ENCODE results near the gene TDRD7. TPM values are rescaled to one million over a fixed set of nuclear protein-coding genes. Genes with fewer than 3 reads are reported as not detected.

Gene TDRD7
- total RNA-seq, 2 donors from 2014 or later = 9.3 to 18.0 TPM

DNA sequence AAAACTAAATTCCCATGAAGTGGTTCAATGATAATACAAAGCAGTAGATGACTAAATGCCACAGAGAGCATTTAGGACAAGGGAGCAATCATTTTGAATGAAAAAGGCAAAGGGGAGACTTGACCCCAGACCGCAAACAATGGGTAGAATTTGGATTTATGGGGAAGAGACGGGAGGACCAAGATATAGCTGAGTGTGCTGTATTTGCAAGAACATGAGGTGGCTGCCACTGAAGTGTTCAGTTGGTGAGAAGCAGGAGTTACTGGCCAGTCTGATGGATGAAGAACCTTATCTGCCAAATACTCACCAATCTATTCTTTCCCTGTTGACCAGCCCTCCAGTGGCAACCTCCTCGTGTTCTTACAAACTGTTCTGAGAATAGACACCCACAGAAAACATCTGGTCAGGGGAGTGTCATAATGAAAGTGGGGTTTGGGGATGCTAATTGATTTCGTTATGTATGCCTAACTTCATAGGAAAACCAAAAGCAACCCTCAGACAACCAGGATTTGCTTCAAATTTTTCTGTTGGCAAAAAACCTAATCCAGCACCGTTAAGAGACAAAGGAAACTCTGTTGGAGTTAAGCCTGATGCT, 19.8 kb downstream of the TDRD7 start:
- Histone ChIP-seq H3K4me1 (replicated peaks) (no peaks in the 10 kb centered on the region), H3K27ac (no peak overlapping the region), H3K9me3 (no peaks in the 10 kb centered on the region), H3K4me3 (no peak overlapping the region), H3K27me3 (replicated peaks; ENCODE audit: insufficient read depth) (no peaks in the 10 kb centered on the region), H3K36me3 (no peaks in the 10 kb centered on the region)
- TF ChIP-seq, protein P1, sequence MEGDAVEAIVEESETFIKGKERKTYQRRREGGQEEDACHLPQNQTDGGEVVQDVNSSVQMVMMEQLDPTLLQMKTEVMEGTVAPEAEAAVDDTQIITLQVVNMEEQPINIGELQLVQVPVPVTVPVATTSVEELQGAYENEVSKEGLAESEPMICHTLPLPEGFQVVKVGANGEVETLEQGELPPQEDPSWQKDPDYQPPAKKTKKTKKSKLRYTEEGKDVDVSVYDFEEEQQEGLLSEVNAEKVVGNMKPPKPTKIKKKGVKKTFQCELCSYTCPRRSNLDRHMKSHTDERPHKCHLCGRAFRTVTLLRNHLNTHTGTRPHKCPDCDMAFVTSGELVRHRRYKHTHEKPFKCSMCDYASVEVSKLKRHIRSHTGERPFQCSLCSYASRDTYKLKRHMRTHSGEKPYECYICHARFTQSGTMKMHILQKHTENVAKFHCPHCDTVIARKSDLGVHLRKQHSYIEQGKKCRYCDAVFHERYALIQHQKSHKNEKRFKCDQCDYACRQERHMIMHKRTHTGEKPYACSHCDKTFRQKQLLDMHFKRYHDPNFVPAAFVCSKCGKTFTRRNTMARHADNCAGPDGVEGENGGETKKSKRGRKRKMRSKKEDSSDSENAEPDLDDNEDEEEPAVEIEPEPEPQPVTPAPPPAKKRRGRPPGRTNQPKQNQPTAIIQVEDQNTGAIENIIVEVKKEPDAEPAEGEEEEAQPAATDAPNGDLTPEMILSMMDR (IDR thresholded peaks at IDR 0.05) = no peak
- no peak for TF ChIP-seq POLR2AphosphoS5 (IDR thresholded peaks at IDR 0.05)
- no peak for TF ChIP-seq POLR2A (IDR thresholded peaks at IDR 0.05)
- 82% methylated on average over 5 of the region's 5 CpGs for WGBS
- intact Hi-C loops (cut with DNase I) = no loop called here
- no peak for DNase-seq (ENCODE audit: low spot score)

DNA sequence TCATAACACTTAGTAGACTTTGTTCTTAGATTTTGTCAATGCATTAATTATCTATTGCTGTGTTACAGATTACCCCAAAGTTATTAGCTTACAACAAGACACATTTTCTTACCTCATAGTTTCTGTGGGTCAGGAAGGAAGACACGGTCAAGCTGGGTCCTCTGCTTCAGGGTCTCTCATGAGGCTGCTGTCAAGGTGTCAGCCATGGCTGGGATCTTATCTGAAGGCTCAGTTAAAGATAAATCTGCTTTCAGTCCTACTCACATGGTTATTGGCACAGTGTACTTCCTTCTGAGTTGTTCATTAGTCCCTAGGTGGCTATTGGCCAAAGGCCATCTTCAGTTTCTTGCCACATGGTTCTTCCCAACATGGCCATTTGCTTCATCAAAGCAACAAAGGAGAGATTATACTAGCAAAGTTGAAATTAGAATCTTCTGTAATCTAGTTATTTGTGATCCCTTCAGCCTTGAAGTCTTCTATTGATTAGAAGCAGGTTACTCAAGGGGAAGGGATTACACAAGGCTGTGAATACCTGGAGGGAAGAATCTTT, 25.2 kb downstream of the TDRD7 start:
- 79% methylated on average over 1 of the region's 1 CpG for WGBS
- intact Hi-C loops (cut with DNase I) = no loop called here

DNA sequence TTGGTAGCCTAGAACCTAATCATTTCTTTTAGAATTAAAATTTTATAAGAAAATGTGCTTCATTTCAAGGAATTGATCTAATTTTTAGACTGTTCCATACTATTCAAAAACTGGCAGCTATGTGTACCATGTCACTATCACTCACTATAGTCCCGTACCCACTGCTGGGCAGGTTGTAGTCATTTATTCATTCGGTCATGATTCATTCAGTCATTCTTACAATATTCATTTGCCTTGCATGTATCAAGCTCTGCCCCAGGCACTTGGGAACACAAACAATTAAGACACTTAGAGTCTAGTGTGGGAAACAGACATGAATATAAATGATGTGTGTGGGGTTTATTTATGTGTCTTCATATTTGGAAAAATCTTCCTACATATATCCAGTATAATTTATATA, 26.4 kb downstream of the TDRD7 start:
- intact Hi-C loops (cut with DNase I) = no loop called here
- DNase-seq (ENCODE audit: low spot score) = no peak
- Histone ChIP-seq H3K27me3 (replicated peaks; ENCODE audit: insufficient read depth) (no peaks in the 10 kb centered on the region), H3K36me3 (no peaks in the 10 kb centered on the region), H3K4me3 (no peak overlapping the region), H3K9me3 (no peaks in the 10 kb centered on the region), H3K27ac (no peak overlapping the region), H3K4me1 (replicated peaks) (no peaks in the 10 kb centered on the region)
- TF ChIP-seq, protein P1 (IDR thresholded peaks at IDR 0.05) = no peak
- TF ChIP-seq POLR2A (IDR thresholded peaks at IDR 0.05) (no peak), POLR2AphosphoS5 (IDR thresholded peaks at IDR 0.05) (no peak)
- WGBS = 97% methylated on average over 2 of the region's 2 CpGs

More for the DNA sequence above, 25.2 kb downstream of the TDRD7 start:
- H3K4me3 ChIP-seq = no peak overlapping the region
- no peak for TF ChIP-seq POLR2A (IDR thresholded peaks at IDR 0.05)
- TF ChIP-seq, protein P1 (IDR thresholded peaks at IDR 0.05) = no peak
- TF ChIP-seq POLR2AphosphoS5 (IDR thresholded peaks at IDR 0.05) = no peak
- no peak for DNase-seq (ENCODE audit: low spot score)
- no peaks in the 10 kb centered on the region for H3K27me3 ChIP-seq (replicated peaks; ENCODE audit: insufficient read depth)
- H3K36me3 ChIP-seq = no peaks in the 10 kb centered on the region
- no peaks in the 10 kb centered on the region for H3K9me3 ChIP-seq
- no peaks in the 10 kb centered on the region for H3K4me1 ChIP-seq (replicated peaks)
- no peak overlapping the region for H3K27ac ChIP-seq

DNA sequence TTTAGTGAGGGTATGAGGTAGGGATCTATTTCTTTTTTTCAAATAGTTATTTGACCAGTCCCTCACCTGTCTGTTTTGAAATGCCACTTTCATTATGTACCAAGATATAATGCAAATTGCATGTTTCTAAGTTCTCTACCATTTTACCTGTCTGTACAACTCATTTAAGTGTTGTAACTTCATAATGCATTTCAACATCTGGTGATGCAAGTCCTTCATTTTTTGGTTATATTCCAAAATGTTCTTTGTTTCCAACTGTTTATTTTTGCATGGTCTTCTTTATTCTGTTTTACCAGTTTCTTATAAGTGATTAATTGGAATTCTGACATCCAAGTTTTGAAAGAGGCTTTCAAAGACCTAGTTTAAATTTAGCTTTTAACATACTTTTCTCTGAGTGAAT, 26.8 kb downstream of the TDRD7 start:
- H3K9me3 ChIP-seq = no peaks in the 10 kb centered on the region
- TF ChIP-seq POLR2A (IDR thresholded peaks at IDR 0.05) (no peak), POLR2AphosphoS5 (IDR thresholded peaks at IDR 0.05) (no peak)
- TF ChIP-seq, protein P1 (IDR thresholded peaks at IDR 0.05) = no peak
- DNase-seq (ENCODE audit: low spot score) = no peak
- H3K36me3 ChIP-seq = no peaks in the 10 kb centered on the region
- H3K4me1 ChIP-seq (replicated peaks) = no peaks in the 10 kb centered on the region
- H3K27ac ChIP-seq = no peak overlapping the region
- no peaks in the 10 kb centered on the region for H3K27me3 ChIP-seq (replicated peaks; ENCODE audit: insufficient read depth)
- intact Hi-C loops (cut with DNase I) = no loop called here
- H3K4me3 ChIP-seq = no peak overlapping the region

DNA sequence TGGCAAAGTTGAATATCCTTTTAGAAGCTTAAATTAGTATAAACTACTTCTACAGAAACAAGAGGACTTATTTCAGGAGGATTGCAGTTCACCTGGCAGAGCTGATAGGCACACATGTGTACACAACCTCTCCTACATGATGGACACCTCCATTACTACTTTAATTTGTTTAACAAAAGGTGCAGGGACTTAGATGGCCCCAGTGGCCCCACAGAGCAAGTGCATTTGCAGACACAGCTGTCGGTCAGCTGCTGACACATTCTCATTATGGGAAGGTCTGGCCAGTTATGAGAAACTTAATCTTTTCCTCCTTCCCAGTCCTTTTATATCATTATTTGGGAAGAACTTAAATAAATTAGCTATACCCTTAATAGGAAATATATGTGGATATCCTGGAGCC, 28.3 kb downstream of the TDRD7 start:
- 86% methylated on average over 1 of the region's 1 CpG for WGBS
- H3K36me3 ChIP-seq = no peaks in the 10 kb centered on the region
- intact Hi-C loops (cut with DNase I) = no loop called here
- no peak for TF ChIP-seq POLR2A (IDR thresholded peaks at IDR 0.05)
- no peaks in the 10 kb centered on the region for H3K4me1 ChIP-seq (replicated peaks)
- H3K4me3 ChIP-seq = no peak overlapping the region
- DNase-seq (ENCODE audit: low spot score) = no peak
- H3K9me3 ChIP-seq = no peaks in the 10 kb centered on the region
- H3K27me3 ChIP-seq (replicated peaks; ENCODE audit: insufficient read depth) = no peaks in the 10 kb centered on the region
- no peak overlapping the region for H3K27ac ChIP-seq

All from prostate gland (tissue), 2 donors.